Measurements from ENCODE around the gene TEPSIN.

GRCh38 chr17:81277946-81278693 is 39.3 kb upstream of the TEPSIN start:
- TF ChIP-seq CTCF (IDR thresholded peaks at IDR 0.05 in 4 of 5, conservative IDR thresholded peaks at IDR 0.05 in 1 of 5) (no peak), POLR2A (IDR thresholded peaks at IDR 0.05) (no peak)
